ENCODE measurements around the gene STK10. TPM values are rescaled to one million over a fixed set of nuclear protein-coding genes. Genes with fewer than 3 reads are reported as not detected.

The STK10 gene
- total and polyA plus RNA-seq, 2 experiments from 2014 or later, result 7.5 to 17.8 TPM

DNA sequence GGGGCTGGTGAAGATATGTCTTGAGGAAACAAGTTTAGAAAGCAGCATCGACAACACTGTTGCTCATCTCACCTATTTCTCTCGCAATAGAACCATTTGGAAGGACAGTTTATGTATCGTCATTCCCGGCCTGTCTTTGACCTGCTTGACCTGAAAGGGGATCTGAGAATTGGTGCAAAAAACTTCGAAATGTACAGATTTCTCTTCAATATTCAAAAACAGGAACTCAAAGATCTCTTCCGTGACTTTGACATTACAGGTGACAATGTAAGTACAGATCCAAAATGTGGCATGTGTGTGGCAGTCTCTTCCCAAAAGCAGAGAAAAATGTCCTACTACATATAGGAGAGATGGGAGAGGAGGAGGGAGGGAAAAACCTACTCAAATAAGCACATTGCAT, 12.5 kb upstream of the STK10 start:
- no peak overlapping the region for H3K4me2 ChIP-seq
- H3K4me3 ChIP-seq, result no peak overlapping the region
- peaks cover 10% of the 10 kb centered on the region for H3K27me3 Mint-ChIP-seq (ENCODE audit: insufficient read depth, low read depth, poor library complexity)
- no peak overlapping the region for H3K27ac ChIP-seq (ENCODE audit: low read depth)
- TF ChIP-seq, protein P1, sequence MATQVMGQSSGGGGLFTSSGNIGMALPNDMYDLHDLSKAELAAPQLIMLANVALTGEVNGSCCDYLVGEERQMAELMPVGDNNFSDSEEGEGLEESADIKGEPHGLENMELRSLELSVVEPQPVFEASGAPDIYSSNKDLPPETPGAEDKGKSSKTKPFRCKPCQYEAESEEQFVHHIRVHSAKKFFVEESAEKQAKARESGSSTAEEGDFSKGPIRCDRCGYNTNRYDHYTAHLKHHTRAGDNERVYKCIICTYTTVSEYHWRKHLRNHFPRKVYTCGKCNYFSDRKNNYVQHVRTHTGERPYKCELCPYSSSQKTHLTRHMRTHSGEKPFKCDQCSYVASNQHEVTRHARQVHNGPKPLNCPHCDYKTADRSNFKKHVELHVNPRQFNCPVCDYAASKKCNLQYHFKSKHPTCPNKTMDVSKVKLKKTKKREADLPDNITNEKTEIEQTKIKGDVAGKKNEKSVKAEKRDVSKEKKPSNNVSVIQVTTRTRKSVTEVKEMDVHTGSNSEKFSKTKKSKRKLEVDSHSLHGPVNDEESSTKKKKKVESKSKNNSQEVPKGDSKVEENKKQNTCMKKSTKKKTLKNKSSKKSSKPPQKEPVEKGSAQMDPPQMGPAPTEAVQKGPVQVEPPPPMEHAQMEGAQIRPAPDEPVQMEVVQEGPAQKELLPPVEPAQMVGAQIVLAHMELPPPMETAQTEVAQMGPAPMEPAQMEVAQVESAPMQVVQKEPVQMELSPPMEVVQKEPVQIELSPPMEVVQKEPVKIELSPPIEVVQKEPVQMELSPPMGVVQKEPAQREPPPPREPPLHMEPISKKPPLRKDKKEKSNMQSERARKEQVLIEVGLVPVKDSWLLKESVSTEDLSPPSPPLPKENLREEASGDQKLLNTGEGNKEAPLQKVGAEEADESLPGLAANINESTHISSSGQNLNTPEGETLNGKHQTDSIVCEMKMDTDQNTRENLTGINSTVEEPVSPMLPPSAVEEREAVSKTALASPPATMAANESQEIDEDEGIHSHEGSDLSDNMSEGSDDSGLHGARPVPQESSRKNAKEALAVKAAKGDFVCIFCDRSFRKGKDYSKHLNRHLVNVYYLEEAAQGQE (IDR thresholded peaks at IDR 0.05; ENCODE audit: unreplicated experiment), result no peak
- no peak for TF ChIP-seq STAT1 (IDR thresholded peaks at IDR 0.05; ENCODE audit: unreplicated experiment)
- no peak for TF ChIP-seq CREB1 (CRISPR knock-in tag; IDR thresholded peaks at IDR 0.05; ENCODE audit: low read depth)
- H3K79me2 ChIP-seq (replicated peaks; ENCODE audit: insufficient read depth), result no peaks in the 10 kb centered on the region
- ATAC-seq (no peak), DNase-seq (ENCODE audit: low spot score) (no peak)
- peaks cover 4% of the 10 kb centered on the region; the same call in 1 of the 2 replicates for H3K9me2 ChIP-seq (ENCODE audit: insufficient read depth)
- no peaks in the 10 kb centered on the region; the same call in 1 of the 2 replicates for H4K20me1 ChIP-seq (replicated peaks; ENCODE audit: insufficient read depth)
- H3K27me3 ChIP-seq (ENCODE audit: insufficient read depth), result no peaks in the 10 kb centered on the region
- H3K36me3 ChIP-seq (ENCODE audit: insufficient read depth), result no peaks in the 10 kb centered on the region
- no peak overlapping the region for H3K4me3 Mint-ChIP-seq
- peaks cover 6% of the 10 kb centered on the region; the same call in 1 of the 3 replicates for H3K36me3 Mint-ChIP-seq (ENCODE audit: low read depth)
- peaks cover 4% of the 10 kb centered on the region; the same call in 1 of the 3 replicates for H3K9me3 Mint-ChIP-seq
- H3K4me1 ChIP-seq (ENCODE audit: insufficient read depth), result no peaks in the 10 kb centered on the region
- H3K27ac Mint-ChIP-seq, result no peak overlapping the region
- no peak overlapping the region for H2AFZ ChIP-seq
- no peaks in the 10 kb centered on the region for H3F3A ChIP-seq (replicated peaks; ENCODE audit: low read depth)
- H3K4me1 Mint-ChIP-seq, result no peaks in the 10 kb centered on the region

DNA sequence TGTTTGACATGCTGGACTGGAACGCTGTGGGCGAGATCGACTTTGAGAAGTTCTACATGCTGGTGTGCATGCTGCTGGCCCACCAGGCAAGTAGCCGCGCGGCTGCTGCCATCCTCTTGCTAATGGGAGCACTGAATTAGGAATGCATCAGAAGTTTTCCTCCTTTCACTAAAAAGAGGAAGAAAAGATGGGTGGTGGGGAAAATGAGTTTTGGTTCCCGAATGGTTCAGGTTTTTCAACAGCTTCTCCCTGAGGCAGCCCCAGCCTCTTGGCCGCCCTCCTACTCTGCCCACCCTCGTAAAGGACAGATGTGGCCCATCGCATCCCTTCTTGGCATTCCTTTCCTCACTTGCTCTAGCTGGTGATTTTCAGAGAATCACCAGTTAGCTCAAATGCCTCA, 11.4 kb upstream of the STK10 start:
- H3K4me2 ChIP-seq, result no peak overlapping the region
- ATAC-seq (no peak), DNase-seq (ENCODE audit: low spot score) (no peak)
- no peak overlapping the region for H3K4me3 Mint-ChIP-seq
- no peaks in the 10 kb centered on the region; the same call in 1 of the 2 replicates for H4K20me1 ChIP-seq (replicated peaks; ENCODE audit: insufficient read depth)
- no peaks in the 10 kb centered on the region for H3F3A ChIP-seq (replicated peaks; ENCODE audit: low read depth)
- H3K27ac Mint-ChIP-seq, result no peak overlapping the region
- H3K27me3 Mint-ChIP-seq (ENCODE audit: insufficient read depth, low read depth, poor library complexity), result peaks cover 10% of the 10 kb centered on the region
- H3K27ac ChIP-seq (ENCODE audit: low read depth), result no peak overlapping the region
- H3K4me1 Mint-ChIP-seq, result no peaks in the 10 kb centered on the region
- H3K79me2 ChIP-seq (replicated peaks; ENCODE audit: insufficient read depth), result no peaks in the 10 kb centered on the region
- H3K4me3 ChIP-seq, result no peak overlapping the region
- H2AFZ ChIP-seq, result no peak overlapping the region
- peaks cover 6% of the 10 kb centered on the region; the same call in 1 of the 3 replicates for H3K36me3 Mint-ChIP-seq (ENCODE audit: low read depth)
- H3K9me3 Mint-ChIP-seq, result peaks cover 4% of the 10 kb centered on the region; the same call in 1 of the 3 replicates
- no peaks in the 10 kb centered on the region for H3K36me3 ChIP-seq (ENCODE audit: insufficient read depth)
- H3K9me2 ChIP-seq (ENCODE audit: insufficient read depth), result peaks cover 4% of the 10 kb centered on the region; the same call in 1 of the 2 replicates
- H3K27me3 ChIP-seq (ENCODE audit: insufficient read depth), result no peaks in the 10 kb centered on the region
- no peaks in the 10 kb centered on the region for H3K4me1 ChIP-seq (ENCODE audit: insufficient read depth)
- TF ChIP-seq, protein P2, sequence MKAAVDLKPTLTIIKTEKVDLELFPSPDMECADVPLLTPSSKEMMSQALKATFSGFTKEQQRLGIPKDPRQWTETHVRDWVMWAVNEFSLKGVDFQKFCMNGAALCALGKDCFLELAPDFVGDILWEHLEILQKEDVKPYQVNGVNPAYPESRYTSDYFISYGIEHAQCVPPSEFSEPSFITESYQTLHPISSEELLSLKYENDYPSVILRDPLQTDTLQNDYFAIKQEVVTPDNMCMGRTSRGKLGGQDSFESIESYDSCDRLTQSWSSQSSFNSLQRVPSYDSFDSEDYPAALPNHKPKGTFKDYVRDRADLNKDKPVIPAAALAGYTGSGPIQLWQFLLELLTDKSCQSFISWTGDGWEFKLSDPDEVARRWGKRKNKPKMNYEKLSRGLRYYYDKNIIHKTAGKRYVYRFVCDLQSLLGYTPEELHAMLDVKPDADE (IDR thresholded peaks at IDR 0.05), result no peak
- TF ChIP-seq ZNF331 (CRISPR knock-in tag; IDR thresholded peaks at IDR 0.05; ENCODE audit: low read depth) (no peak), STAT1 (IDR thresholded peaks at IDR 0.05; ENCODE audit: unreplicated experiment) (no peak), NANOG (IDR thresholded peaks at IDR 0.05; ENCODE audit: borderline replicate concordance) (no peak), JUNB (IDR thresholded peaks at IDR 0.05; ENCODE audit: unreplicated experiment) (no peak), ZNF114 (CRISPR knock-in tag; IDR thresholded peaks at IDR 0.05) (no peak)
- TF ChIP-seq, protein P3, sequence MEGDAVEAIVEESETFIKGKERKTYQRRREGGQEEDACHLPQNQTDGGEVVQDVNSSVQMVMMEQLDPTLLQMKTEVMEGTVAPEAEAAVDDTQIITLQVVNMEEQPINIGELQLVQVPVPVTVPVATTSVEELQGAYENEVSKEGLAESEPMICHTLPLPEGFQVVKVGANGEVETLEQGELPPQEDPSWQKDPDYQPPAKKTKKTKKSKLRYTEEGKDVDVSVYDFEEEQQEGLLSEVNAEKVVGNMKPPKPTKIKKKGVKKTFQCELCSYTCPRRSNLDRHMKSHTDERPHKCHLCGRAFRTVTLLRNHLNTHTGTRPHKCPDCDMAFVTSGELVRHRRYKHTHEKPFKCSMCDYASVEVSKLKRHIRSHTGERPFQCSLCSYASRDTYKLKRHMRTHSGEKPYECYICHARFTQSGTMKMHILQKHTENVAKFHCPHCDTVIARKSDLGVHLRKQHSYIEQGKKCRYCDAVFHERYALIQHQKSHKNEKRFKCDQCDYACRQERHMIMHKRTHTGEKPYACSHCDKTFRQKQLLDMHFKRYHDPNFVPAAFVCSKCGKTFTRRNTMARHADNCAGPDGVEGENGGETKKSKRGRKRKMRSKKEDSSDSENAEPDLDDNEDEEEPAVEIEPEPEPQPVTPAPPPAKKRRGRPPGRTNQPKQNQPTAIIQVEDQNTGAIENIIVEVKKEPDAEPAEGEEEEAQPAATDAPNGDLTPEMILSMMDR (conservative IDR thresholded peaks at IDR 0.05; ENCODE audit: low read depth in 2 of 2), result no peak
